Mucosa of stomach (tissue), 1 donor: ENCODE measurements around the gene DSN1.

ENCODE experiments used
- H3K27me3 ChIP-seq: one replicate; pipeline ENCODE4 v1.7.0; 2013; ENCODE audit warnings: mild to moderate bottlenecking, low read length; ENCODE audit not compliant: control insufficient read depth, insufficient read depth
- H3K36me3 ChIP-seq: one replicate; pipeline ENCODE4 v1.7.0; 2013; ENCODE audit warnings: low read length; ENCODE audit not compliant: control insufficient read depth, insufficient read depth
- H3K4me1 ChIP-seq: one replicate; pipeline ENCODE4 v1.7.0; 2013; ENCODE audit warnings: mild to moderate bottlenecking, low read length; ENCODE audit not compliant: control insufficient read depth, insufficient read depth
- H3K4me3 ChIP-seq: one replicate; pipeline ENCODE4 v1.7.0; 2013; ENCODE audit warnings: low read length
- H3K9ac ChIP-seq: one replicate; pipeline ENCODE4 v1.7.0; 2013; ENCODE audit warnings: mild to moderate bottlenecking, low read length, moderate library complexity
- H3K9me3 ChIP-seq: one replicate; pipeline ENCODE4 v1.7.0; 2013; ENCODE audit warnings: mild to moderate bottlenecking, low read length, moderate library complexity; ENCODE audit not compliant: control insufficient read depth
- donor health status: Pancreatic carcinoma.

Gene DSN1

DNA sequence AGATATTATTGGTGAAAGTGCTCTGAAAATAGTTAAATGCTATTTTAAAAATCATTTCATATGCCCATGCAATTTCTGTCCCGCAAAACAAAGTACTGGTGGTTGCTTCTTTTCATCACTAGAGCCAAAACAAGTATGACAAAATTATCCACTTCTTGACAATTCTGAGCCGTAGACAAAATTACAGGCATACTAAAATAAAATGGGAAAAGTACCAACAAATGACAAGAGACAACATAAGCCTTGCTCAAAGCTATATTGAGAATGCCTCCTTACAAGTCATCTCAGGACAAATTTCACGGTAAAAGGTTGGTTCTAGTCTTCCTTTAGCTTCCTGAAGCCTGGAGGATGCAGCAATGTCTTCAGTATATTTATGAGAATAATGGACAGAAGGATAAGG is 56.5 kb downstream of the DSN1 start:
- Histone ChIP-seq H3K4me3 (no peak overlapping the region), H3K4me1 (no peaks in the 10 kb centered on the region), H3K36me3 (no peaks in the 10 kb centered on the region), H3K9me3 (no peaks in the 10 kb centered on the region), H3K27me3 (no peaks in the 10 kb centered on the region), H3K9ac (no peak overlapping the region)

DNA sequence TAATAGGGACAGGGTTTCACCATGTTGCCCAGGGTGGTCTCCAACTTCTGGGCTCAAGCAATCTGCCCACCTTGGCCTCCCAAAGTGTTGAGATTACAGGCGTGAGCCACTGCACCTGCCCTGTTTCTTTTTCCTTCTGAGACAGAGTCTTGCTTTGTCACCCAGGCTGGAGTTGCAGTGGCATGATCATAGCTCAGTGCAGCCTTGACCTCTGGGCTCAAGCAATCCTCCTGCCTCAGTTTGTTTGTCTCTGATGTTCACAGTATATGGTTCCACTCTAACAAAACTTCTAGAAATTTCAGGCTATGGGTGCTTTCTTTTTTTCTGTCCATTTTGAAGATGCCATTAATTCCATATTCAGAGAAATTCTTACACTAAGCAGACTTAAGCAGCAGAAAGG is 60.8 kb downstream of the DSN1 start:
- Histone ChIP-seq H3K9me3 (no peaks in the 10 kb centered on the region), H3K36me3 (no peaks in the 10 kb centered on the region), H3K9ac (no peak overlapping the region), H3K4me3 (no peak overlapping the region), H3K27me3 (no peaks in the 10 kb centered on the region), H3K4me1 (no peaks in the 10 kb centered on the region)

DNA sequence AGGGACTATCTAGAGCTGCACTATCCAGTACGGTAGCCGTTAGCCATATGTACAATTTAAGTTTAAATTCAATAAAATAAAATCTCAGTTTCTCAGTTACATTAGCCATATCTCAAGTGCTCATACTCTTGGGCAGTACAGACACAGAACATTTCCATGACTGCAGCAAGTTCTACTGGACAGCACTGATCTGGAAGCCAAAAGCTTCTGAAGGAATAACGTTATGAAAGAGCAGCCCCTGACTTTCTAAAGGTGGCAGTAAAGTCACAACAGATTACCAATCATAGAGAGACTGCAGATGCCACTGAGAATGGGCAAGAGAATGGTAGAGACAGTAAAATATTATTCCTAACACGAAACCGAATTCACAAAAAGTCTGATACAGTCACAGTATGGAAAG is 64.4 kb downstream of the DSN1 start:
- no peaks in the 10 kb centered on the region for H3K27me3 ChIP-seq

DNA sequence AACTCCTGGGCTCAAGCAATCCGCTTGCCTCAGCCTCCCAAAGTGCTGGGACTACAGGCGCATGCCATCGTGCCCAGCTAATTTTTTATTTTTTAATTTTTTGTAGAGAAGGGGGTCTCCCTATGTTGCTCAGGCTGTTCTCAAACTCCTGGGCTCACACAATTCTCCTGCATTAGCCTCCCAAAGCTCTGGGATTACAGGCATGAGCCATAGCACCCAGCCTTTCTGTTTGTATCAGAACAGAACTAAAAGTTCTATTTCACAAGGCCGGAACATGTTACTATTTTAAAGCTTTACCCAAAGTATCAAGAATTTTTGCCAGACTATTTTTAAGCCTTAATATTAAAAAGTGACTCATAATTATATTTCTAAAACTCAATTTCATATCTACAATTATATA is 70.0 kb downstream of the DSN1 start:
- no peaks in the 10 kb centered on the region for H3K27me3 ChIP-seq
- H3K9me3 ChIP-seq: no peaks in the 10 kb centered on the region
- H3K9ac ChIP-seq: no peak overlapping the region
- no peaks in the 10 kb centered on the region for H3K4me1 ChIP-seq
- no peaks in the 10 kb centered on the region for H3K36me3 ChIP-seq
- H3K4me3 ChIP-seq: no peak overlapping the region

More for the DNA sequence above, 64.4 kb downstream of the DSN1 start:
- H3K9me3 ChIP-seq: no peaks in the 10 kb centered on the region
- no peak overlapping the region for H3K4me3 ChIP-seq
- no peaks in the 10 kb centered on the region for H3K36me3 ChIP-seq
- no peak overlapping the region for H3K9ac ChIP-seq
- no peaks in the 10 kb centered on the region for H3K4me1 ChIP-seq
